Subcutaneous adipose tissue (tissue), 4 donors: ENCODE results near the gene MSX2. TPM values are rescaled to one million over a fixed set of nuclear protein-coding genes. Genes with fewer than 3 reads are reported as not detected.

ENCODE experiments used
- total RNA-seq, 4 donors: library from RNA; depleted of rRNA; stranded (reverse); fragments of >200 nt; gene quantifications; one replicate each; pipeline ENCODE4 v1.1.0, GENCODE V29; 2016
- TF ChIP-seq, protein P1 (sequence below): fragments of 450-650 bp; IDR thresholded peaks from one replicate; pipeline ENCODE4 v1.5.1; 2016; ENCODE audit warnings: low read depth, mild to moderate bottlenecking, control low read depth, antibody characterized with exemption, moderate library complexity

Gene MSX2
- total RNA-seq, 4 donors from 2014 or later, result 0.34 to 0.98 (median 0.71) TPM

DNA sequence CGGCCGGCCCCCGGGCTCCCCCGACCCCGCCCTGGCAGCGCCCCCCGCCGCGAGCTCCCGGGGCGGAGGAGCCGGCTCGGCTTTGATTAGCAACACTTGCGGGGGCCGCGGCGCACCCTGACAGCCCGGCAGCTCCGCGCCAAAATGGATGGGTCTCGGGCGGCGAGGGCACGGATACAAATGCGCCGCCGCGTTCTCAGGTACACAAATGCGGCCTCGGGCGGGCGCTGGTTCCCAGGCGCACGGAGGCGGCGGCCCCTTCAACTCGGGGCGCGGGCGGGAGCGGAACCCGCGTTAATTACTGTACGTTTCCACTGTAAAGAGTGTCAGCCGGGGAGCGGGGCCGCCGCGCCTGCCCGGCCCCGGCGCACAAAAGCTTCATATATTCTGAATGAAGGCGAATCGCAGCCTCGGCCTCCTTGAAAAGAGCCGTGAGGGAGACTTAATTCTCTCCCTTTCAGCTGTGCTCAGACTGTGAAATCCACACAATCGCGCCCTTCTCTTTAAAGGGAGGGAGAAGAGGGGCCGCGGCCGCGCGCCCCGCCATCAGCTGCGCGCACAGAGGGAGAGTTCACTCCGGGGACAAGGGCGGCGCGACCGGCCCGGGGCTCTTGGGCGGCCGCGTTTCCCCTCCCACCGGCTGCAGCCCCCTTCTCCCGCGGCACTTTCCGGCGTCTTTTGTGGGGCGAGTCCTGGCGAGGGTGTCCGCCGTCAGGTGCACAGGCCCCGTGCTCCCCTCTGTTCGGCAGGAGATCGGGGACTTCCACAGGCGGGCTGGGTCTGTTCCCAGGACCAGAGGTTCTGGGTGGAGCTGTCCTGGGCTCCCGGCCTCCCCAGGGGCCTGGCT, 27.0 kb downstream of the MSX2 start:
- TF ChIP-seq, protein P1, sequence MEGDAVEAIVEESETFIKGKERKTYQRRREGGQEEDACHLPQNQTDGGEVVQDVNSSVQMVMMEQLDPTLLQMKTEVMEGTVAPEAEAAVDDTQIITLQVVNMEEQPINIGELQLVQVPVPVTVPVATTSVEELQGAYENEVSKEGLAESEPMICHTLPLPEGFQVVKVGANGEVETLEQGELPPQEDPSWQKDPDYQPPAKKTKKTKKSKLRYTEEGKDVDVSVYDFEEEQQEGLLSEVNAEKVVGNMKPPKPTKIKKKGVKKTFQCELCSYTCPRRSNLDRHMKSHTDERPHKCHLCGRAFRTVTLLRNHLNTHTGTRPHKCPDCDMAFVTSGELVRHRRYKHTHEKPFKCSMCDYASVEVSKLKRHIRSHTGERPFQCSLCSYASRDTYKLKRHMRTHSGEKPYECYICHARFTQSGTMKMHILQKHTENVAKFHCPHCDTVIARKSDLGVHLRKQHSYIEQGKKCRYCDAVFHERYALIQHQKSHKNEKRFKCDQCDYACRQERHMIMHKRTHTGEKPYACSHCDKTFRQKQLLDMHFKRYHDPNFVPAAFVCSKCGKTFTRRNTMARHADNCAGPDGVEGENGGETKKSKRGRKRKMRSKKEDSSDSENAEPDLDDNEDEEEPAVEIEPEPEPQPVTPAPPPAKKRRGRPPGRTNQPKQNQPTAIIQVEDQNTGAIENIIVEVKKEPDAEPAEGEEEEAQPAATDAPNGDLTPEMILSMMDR, result no peak

DNA sequence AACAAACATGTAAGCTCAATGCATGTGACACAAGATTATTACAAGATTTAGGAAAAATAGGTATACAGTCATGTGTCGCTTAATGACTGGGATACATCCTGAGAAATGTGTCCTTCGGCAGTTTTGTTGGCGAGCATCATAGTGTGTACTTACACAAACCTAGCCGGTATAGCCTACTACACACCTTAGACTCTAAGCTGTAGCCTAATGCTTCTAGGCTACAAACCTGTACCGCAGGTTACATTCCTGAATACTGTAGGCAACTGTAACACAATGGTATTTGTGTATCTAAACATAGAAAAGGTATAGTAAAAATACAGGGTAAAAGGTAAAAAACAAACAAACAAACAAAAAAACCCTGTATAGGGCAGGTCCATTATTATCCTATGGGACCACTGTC, 27.7 kb downstream of the MSX2 start:
- TF ChIP-seq, protein P1, result no peak

DNA sequence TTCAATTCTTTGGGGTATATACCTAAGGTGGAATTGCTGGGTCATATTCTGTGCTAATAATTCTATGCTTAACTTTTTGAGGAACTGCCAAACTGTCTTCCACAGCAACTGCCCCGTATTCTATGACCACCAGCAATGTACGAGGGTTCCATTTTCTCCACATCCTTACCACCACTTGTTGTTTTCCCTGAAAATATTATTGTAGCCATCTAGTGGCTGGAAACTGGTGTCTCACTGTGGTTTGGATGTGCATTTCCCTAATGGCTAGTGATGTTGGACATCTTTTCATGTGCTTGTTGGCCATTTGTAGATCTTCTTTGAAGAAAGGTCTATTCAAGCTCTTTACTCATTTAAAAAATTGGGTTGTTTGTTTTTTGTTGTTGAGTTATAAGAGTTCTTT, 30.7 kb downstream of the MSX2 start:
- TF ChIP-seq, protein P1, result no peak

DNA sequence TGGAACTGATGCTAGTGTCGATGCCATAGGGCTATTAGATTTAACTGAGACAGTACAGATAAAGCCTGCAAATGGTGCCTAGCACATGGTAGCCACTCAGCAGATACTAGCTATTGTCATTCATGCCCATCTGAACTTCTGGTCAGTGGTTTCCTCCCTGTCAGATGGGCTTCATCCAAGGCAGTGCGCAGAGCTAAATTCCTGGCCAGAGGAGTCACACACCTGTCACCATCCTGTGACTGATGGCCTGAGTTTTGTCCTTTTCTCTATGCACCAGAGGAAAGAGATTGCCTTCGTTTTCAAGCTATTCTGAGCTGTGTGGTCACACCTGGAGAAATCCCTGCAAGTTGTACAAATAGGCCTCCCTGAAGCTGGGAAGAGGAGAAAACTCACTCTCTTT, 34.7 kb downstream of the MSX2 start:
- TF ChIP-seq, protein P1, result no peak

DNA sequence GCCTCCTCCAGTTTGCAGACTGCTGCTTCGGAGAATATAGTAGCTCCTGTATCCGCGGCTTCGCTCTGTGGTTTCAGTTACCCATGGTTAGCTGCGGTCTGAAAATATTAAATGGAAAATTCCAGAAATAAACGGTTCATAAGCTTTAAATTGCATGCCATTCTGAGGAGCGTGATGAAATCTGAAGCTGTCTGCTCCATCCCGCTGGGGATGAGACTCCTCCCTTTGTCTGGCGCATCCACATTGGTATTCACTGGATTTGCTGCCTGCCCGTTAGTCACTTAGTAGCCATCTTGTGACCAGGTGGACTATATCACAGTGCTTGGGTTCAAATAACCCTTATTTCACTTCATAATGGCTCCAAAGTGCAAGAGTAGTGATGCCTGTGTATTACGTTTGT, 36.3 kb downstream of the MSX2 start:
- TF ChIP-seq, protein P1, result no peak

DNA sequence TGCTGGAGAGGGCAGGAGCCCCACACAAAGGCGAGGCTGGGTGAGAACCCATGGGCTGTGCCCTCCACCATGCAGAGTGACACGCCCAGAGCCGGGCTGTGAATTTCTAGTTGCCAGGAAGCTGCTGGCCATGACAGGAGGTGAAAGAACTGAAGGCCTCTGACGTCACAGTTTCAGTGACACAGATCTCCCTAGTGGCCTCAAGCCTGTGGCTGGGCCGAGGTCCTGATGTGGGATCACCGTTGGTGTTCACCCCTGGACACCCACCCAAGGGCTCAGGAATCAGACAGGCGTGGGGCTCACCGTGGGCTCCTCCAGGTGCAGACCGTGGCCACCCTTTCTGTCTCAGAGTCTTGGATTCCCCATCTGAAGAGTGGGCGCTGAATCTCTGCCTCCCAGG, 39.9 kb downstream of the MSX2 start:
- TF ChIP-seq, protein P1, result no peak

DNA sequence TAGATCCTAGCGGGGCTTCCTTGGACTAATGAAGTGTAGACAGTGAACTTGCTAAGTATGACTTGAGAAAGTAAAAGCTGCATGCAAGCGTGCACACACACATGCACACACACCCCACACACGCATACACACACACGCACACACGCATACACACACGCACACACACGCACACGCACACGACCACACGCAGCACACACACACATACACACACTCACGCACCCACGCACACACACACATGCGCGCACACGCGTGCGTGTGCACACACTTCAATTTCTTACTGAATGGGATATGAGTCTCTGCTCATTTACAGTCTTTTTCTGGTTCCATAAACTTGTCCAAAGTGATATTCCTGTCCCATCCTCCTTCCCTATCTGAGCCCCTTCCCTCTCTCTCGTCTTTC, 41.2 kb downstream of the MSX2 start:
- TF ChIP-seq, protein P1, result no peak
